NT2/D1 (cell line): ENCODE measurements around the gene FNIP1.

Experiments
- YY1 ChIP-seq: IDR thresholded peaks from 2 replicates; pipeline ENCODE4 v1.6.1; 2011; ENCODE audit not compliant: insufficient read length, insufficient read depth
- ZNF274 ChIP-seq: IDR thresholded peaks from 2 replicates; pipeline ENCODE4 v1.6.1; 2011; ENCODE audit warnings: mild to moderate bottlenecking, low read depth, low read length

DNA sequence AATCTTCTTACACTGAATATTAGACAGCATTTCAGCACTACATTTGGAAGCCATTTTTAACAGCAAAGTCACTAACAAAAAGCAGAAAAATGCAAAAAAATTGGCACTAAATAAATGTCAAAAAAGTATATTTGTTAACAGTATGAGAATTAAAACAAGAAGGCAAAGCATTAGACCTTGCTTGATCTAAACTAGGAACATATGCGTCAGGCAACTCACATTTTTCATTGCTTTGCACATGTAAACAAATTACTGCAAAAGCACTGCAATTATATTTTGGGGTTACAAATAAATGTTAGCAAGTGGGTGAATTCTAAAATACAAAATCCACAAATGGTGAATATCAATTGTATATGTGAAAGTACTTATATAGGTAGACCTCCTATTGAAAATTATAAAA is 112.8 kb downstream of the FNIP1 start:
- TF ChIP-seq YY1, result no peak
- no peak for TF ChIP-seq ZNF274
